Neuronal stem cell (in vitro differentiated cells): Measurements from ENCODE around the gene MCHR1.

ENCODE experiments used
- DNase-seq: peaks from one replicate; pipeline ENCODE4 v3.0.0-alpha.2; 2013; ENCODE audit warnings: low spot score
- H2AFZ ChIP-seq: one replicate; pipeline ENCODE4 v1.6.1; 2013; ENCODE audit warnings: mild to moderate bottlenecking, low read length, inconsistent platforms
- H2AK5ac ChIP-seq: 2 replicates; pipeline ENCODE4 v1.6.1; 2013; ENCODE audit warnings: low read depth, mild to moderate bottlenecking, inconsistent platforms, low read length, moderate library complexity, mixed read lengths
- H2BK120ac ChIP-seq: 2 replicates; pipeline ENCODE4 v1.6.1; 2013; ENCODE audit warnings: low read depth, mild to moderate bottlenecking, inconsistent platforms, low read length, moderate library complexity, mixed read lengths
- H2BK12ac ChIP-seq: one replicate; pipeline ENCODE4 v1.6.1; 2013; ENCODE audit warnings: low read length, inconsistent platforms
- H2BK15ac ChIP-seq: 2 replicates; pipeline ENCODE4 v1.6.1; 2013; ENCODE audit warnings: mild to moderate bottlenecking, low read length, inconsistent platforms, mixed read lengths
- H2BK5ac ChIP-seq: one replicate; pipeline ENCODE4 v1.6.1; 2013; ENCODE audit warnings: inconsistent platforms, mild to moderate bottlenecking, low read length, moderate library complexity
- H3K14ac ChIP-seq: one replicate; pipeline ENCODE4 v1.6.1; 2013; ENCODE audit warnings: low read length, inconsistent platforms
- H3K18ac ChIP-seq: 2 replicates; pipeline ENCODE4 v1.6.1; 2013; ENCODE audit warnings: low read length, inconsistent platforms
- H3K23ac ChIP-seq: 2 replicates; pipeline ENCODE4 v1.6.1; 2013; ENCODE audit warnings: low read depth, mild to moderate bottlenecking, mixed read lengths, low read length, inconsistent platforms; ENCODE audit not compliant: poor library complexity
- H3K27ac ChIP-seq: replicated peaks from 3 replicates; pipeline ENCODE4 v1.5.1; 2013; ENCODE audit warnings: low read length, inconsistent platforms
- H3K27me3 ChIP-seq, 3 experiments: 2 replicates each; pipeline ENCODE4 v1.6.1; 2013; ENCODE audit warnings: low read length in 3 of 3, mild to moderate bottlenecking in 2 of 3, inconsistent platforms in 1 of 3, low read depth in 1 of 3, mixed read lengths in 1 of 3, moderate library complexity in 1 of 3; ENCODE audit not compliant: control insufficient read depth in 3 of 3, insufficient read depth in 3 of 3
- H3K36me3 ChIP-seq, 2 donors: replicated peaks in 1 of 2; 2 replicates each; pipeline ENCODE4 v1.6.1; 2013; ENCODE audit warnings: low read length in 2 of 2; ENCODE audit not compliant: control insufficient read depth in 2 of 2, insufficient read depth in 2 of 2
- H3K4ac ChIP-seq: 2 replicates; pipeline ENCODE4 v1.6.1; 2013; ENCODE audit warnings: inconsistent platforms, mild to moderate bottlenecking, low read length, moderate library complexity
- H3K4me1 ChIP-seq, 2 donors: 1 replicate in 1 of 2; 2 replicates in 1 of 2; pipeline ENCODE4 v1.6.1; 2013; ENCODE audit warnings: low read length in 2 of 2, low read depth in 1 of 2; ENCODE audit not compliant: control insufficient read depth in 2 of 2, insufficient read depth in 1 of 2
- H3K4me2 ChIP-seq: one replicate; pipeline ENCODE4 v1.6.1; 2013; ENCODE audit warnings: mild to moderate bottlenecking, low read length, inconsistent platforms; ENCODE audit not compliant: insufficient read depth, poor library complexity, severe bottlenecking
- H3K4me3 ChIP-seq, 2 donors: 2 replicates each; pipeline ENCODE4 v1.5.1; 2013; ENCODE audit warnings: low read length in 2 of 2, mild to moderate bottlenecking in 2 of 2, inconsistent platforms in 1 of 2, moderate library complexity in 1 of 2
- H3K79me1 ChIP-seq: one replicate; pipeline ENCODE4 v1.6.1; 2013; ENCODE audit warnings: low read depth, mild to moderate bottlenecking, inconsistent platforms, low read length, moderate library complexity
- H3K9ac ChIP-seq: one replicate; pipeline ENCODE4 v1.6.1; 2013; ENCODE audit warnings: mild to moderate bottlenecking, low read depth, low read length, inconsistent platforms; ENCODE audit not compliant: poor library complexity
- H3K9me3 ChIP-seq, 2 donors: replicated peaks in 1 of 2; 2 replicates each; pipeline versions ENCODE3 to v1.6.1; 2013; ENCODE audit warnings: low read length in 2 of 2, mild to moderate bottlenecking in 2 of 2, inconsistent platforms in 1 of 2, low read depth in 1 of 2, mixed read lengths in 1 of 2, moderate library complexity in 1 of 2; ENCODE audit not compliant: control insufficient read depth in 2 of 2, insufficient read depth in 1 of 2
- H4K8ac ChIP-seq: one replicate; pipeline ENCODE4 v1.6.1; 2013; ENCODE audit warnings: low read depth, mild to moderate bottlenecking, inconsistent platforms, low read length, moderate library complexity
- H4K91ac ChIP-seq: one replicate; pipeline ENCODE4 v1.6.1; 2013; ENCODE audit warnings: low read length, low read depth, mild to moderate bottlenecking, inconsistent platforms; ENCODE audit not compliant: poor library complexity
- WGBS, 2 donors: extraction: QIAGEN DNeasy Blood & Tissue Kit; methylation state at CpG; one replicate each; pipeline ENCODE4 v1.1.7; 2013; ENCODE audit warnings: missing lambda C conversion rate in 2 of 2, mixed read lengths in 1 of 2; ENCODE audit not compliant: insufficient read length in 2 of 2, insufficient replicate concordance in 1 of 2; ENCODE audit errors: extremely low coverage in 2 of 2; 5-methylcytosine and 5-hydroxymethylcytosine counted together

MCHR1 gene

GRCh38 chr22:40651057-40651456 is 28.2 kb upstream of the MCHR1 start:
- no peak overlapping the region for H2AK5ac ChIP-seq
- DNase-seq: no peak
- no peak overlapping the region for H3K4me3 ChIP-seq
- no peak overlapping the region for H3K9ac ChIP-seq
- no peaks in the 10 kb centered on the region for H3K27me3 ChIP-seq
- H2AFZ ChIP-seq: peak overlapping the region; percentile 94
- no peak overlapping the region for H2BK12ac ChIP-seq
- H3K4me1 ChIP-seq: peaks cover 2 to 5% of the 10 kb centered on the region in 2 donors
- H3K27ac ChIP-seq: no peak overlapping the region
- H4K8ac ChIP-seq: no peak overlapping the region
- no peak overlapping the region for H2BK15ac ChIP-seq
- H3K79me1 ChIP-seq: no peaks in the 10 kb centered on the region
- H3K14ac ChIP-seq: no peak overlapping the region
- no peak overlapping the region for H2BK120ac ChIP-seq
- no CpG with 5 or more reads among the region's 2 CpGs for WGBS, 2 donors
- H3K23ac ChIP-seq: no peak overlapping the region
- no peaks in the 10 kb centered on the region for H3K36me3 ChIP-seq
- H3K4ac ChIP-seq: no peak overlapping the region
- H4K91ac ChIP-seq: no peak overlapping the region
- H3K18ac ChIP-seq: no peak overlapping the region
- no peaks in the 10 kb centered on the region for H3K9me3 ChIP-seq
- H3K4me2 ChIP-seq: no peak overlapping the region
- no peak overlapping the region for H2BK5ac ChIP-seq

GRCh38 chr22:40651563-40652501 is 27.5 kb upstream of the MCHR1 start:
- Histone ChIP-seq H4K8ac (no peak overlapping the region), H3K79me1 (no peaks in the 10 kb centered on the region), H3K4me3 (peak overlapping the region in 1 of 2 donors; percentile 44), H4K91ac (no peak overlapping the region), H3K4ac (no peak overlapping the region), H2AFZ (peak overlapping the region; percentile 94), H3K27ac (peak overlapping the region; percentile 18), H3K9ac (peak overlapping the region; percentile 9), H3K4me1 (peaks cover 2 to 5% of the 10 kb centered on the region in 2 donors), H3K4me2 (peak overlapping the region; percentile 30), H2BK15ac (peak overlapping the region; percentile 52), H2BK5ac (peak overlapping the region; percentile 91), H3K14ac (peak overlapping the region; percentile 90), H3K23ac (peak overlapping the region; percentile 60), H3K27me3 (no peaks in the 10 kb centered on the region), H3K9me3 (no peaks in the 10 kb centered on the region), H2AK5ac (peak overlapping the region; percentile 17), H3K36me3 (no peaks in the 10 kb centered on the region), H2BK12ac (no peak overlapping the region), H2BK120ac (no peak overlapping the region), H3K18ac (peak overlapping the region; percentile 67)
- WGBS, 2 donors: no CpG with 5 or more reads among the region's 33 CpGs
- DNase-seq: no peak

- Histone ChIP-seq H3K4me3 (no peak overlapping the region), H3K27me3 (peaks cover 0 to under 1% (median 0%) of the 10 kb centered on the region in 3 experiments), H2BK5ac (no peak overlapping the region), H3K4me2 (no peak overlapping the region), H3K23ac (no peak overlapping the region), H3K14ac (no peak overlapping the region), H2AK5ac (no peak overlapping the region), H2BK12ac (no peak overlapping the region), H2AFZ (no peak overlapping the region), H4K8ac (no peak overlapping the region), H3K4me1 (peaks cover 2 to 5% of the 10 kb centered on the region in 2 donors), H3K9ac (no peak overlapping the region), H3K9me3 (no peaks in the 10 kb centered on the region), H2BK120ac (no peak overlapping the region), H3K79me1 (no peaks in the 10 kb centered on the region), H3K27ac (no peak overlapping the region), H4K91ac (no peak overlapping the region), H3K18ac (peak overlapping the region; percentile 19), H2BK15ac (no peak overlapping the region), H3K4ac (no peak overlapping the region), H3K36me3 (no peaks in the 10 kb centered on the region)
- DNase-seq: no peak
- WGBS, 2 donors: no CpG with 5 or more reads among the region's 9 CpGs
Observed at GRCh38 chr22:40653361-40653760, 25.9 kb upstream of the MCHR1 start.

- H3K9me3 ChIP-seq: no peaks in the 10 kb centered on the region
- WGBS, 2 donors: no CpG with 5 or more reads among the region's 11 CpGs
- peaks cover 2 to 5% of the 10 kb centered on the region in 2 donors for H3K4me1 ChIP-seq
- no peak overlapping the region for H4K8ac ChIP-seq
- no peak overlapping the region for H2AK5ac ChIP-seq
- H3K14ac ChIP-seq: no peak overlapping the region
- H4K91ac ChIP-seq: no peak overlapping the region
- H3K18ac ChIP-seq: no peak overlapping the region
- H2BK12ac ChIP-seq: no peak overlapping the region
- H3K79me1 ChIP-seq: no peaks in the 10 kb centered on the region
- no peak for DNase-seq
- no peak overlapping the region for H3K4me3 ChIP-seq
- no peak overlapping the region for H3K27ac ChIP-seq
- no peak overlapping the region for H3K9ac ChIP-seq
- H3K36me3 ChIP-seq: no peaks in the 10 kb centered on the region
- H2BK5ac ChIP-seq: no peak overlapping the region
- no peak overlapping the region for H2BK15ac ChIP-seq
- H3K23ac ChIP-seq: no peak overlapping the region
- H2BK120ac ChIP-seq: no peak overlapping the region
- no peak overlapping the region for H3K4me2 ChIP-seq
- H3K4ac ChIP-seq: no peak overlapping the region
- peaks cover 0 to 2% (median 0%) of the 10 kb centered on the region in 3 experiments for H3K27me3 ChIP-seq
- peak overlapping the region; percentile 87 for H2AFZ ChIP-seq
Observed at GRCh38 chr22:40654522-40655167, 24.6 kb upstream of the MCHR1 start.
